GM18520 (cell line): ENCODE results near the gene REELD1.

Experiments
- ATAC-seq: cut with Tn5 transposase; IDR thresholded peaks from one replicate; pipeline ENCODE4 v1.9.1; 2021; ENCODE audit not compliant: unreplicated experiment

Gene REELD1

GRCh38 chr4:146265950-146266490, 51.7 kb downstream of the REELD1 start:
- no peak for ATAC-seq

- no peak for ATAC-seq
These were observed 53.5 kb downstream of the REELD1 start for GRCh38 chr4:146267826-146268225.

- peak; percentile 40 for ATAC-seq
These were observed 54.9 kb downstream of the REELD1 start for GRCh38 chr4:146269228-146269653.

GRCh38 chr4:146271466-146271865, 57.1 kb downstream of the REELD1 start:
- ATAC-seq, result no peak

- ATAC-seq, result peak; percentile 69
These were observed 59.0 kb downstream of the REELD1 start for GRCh38 chr4:146273204-146273901.

- no peak for ATAC-seq
These were observed 60.4 kb downstream of the REELD1 start for GRCh38 chr4:146274774-146275173.

GRCh38 chr4:146275370-146275769, 61.0 kb downstream of the REELD1 start:
- ATAC-seq, result no peak

- no peak for ATAC-seq
These were observed 64.6 kb downstream of the REELD1 start for GRCh38 chr4:146278986-146279385.
